ENCODE measurements around the gene DDX6. TPM values are rescaled to one million over a fixed set of nuclear protein-coding genes. Genes with fewer than 3 reads are reported as not detected.
"Not testable (repeated sequence)": the region's sequence is repeated elsewhere in the genome, so short reads cannot be mapped to it uniquely, and the experiment has no call there.

DDX6 gene
- total and polyA plus RNA-seq, 2 of the 8 experiments (the other 6 are each of a cell fraction or from before 2014, with no cell fraction given), result 29.8 to 181 TPM

- Histone ChIP-seq H3K4me1 (replicated peaks in 1 of 4; ENCODE audit: control insufficient read depth in 3 of 4, insufficient read depth in 4 of 4, low read length in 3 of 4) (peaks cover 4 to 12% (median 7%) of the 10 kb centered on the region in 4 experiments), H3K79me2 (ENCODE audit: control insufficient read depth in 1 of 2, insufficient read depth in 2 of 2, low read length in 2 of 2) (peaks cover 0 to 46% of the 10 kb centered on the region in 2 experiments; a peak in 2 of 4 replicates), H3K4me2 (ENCODE audit: insufficient read depth in 1 of 2, low read depth in 2 of 2, low read length in 2 of 2) (peak overlapping the region; percentile 71 to 83), H3K9ac (replicated peaks in 1 of 4; ENCODE audit: extremely low read depth in 1 of 4, low read depth in 3 of 4, low read length in 3 of 4) (peak overlapping the region in 2 of 4 experiments; percentile 24; a peak in 4 of 7 replicates), H4K5ac (ENCODE audit: insufficient read length, low read depth, low read length) (peak overlapping the region; percentile 66), H3K36me3 (ENCODE audit: control insufficient read depth in 2 of 4, insufficient read depth in 4 of 4, low read length in 3 of 4) (peaks cover 0 to 15% (median 0%) of the 10 kb centered on the region in 4 experiments; a peak in 1 of 8 replicates), H3K4me3 (ENCODE audit: extremely low read depth in 1 of 4, insufficient read depth in 2 of 4, low read depth in 3 of 4, low read length in 4 of 4) (peak overlapping the region; percentile 32 to 62 (median 46); a peak in 7 of 8 replicates), H2BK5ac (ENCODE audit: low read depth, low read length) (0 out of 2 replicates have a peak overlapping the region, but pooled peaks have one; percentile 26), H3K18ac (ENCODE audit: extremely low read depth, low read length) (peak overlapping the region; percentile 60)
- H4K20me1 ChIP-seq (replicated peaks in 1 of 2; ENCODE audit: control insufficient read depth in 1 of 2, insufficient read depth in 2 of 2, low read length in 2 of 2); H3K14ac ChIP-seq (ENCODE audit: insufficient read length); H3K79me1 ChIP-seq (ENCODE audit: low read depth, low read length); H3K27ac ChIP-seq (ENCODE audit: low read depth, low read length); FAIRE-seq; H3K27me3 ChIP-seq (replicated peaks in 1 of 4; ENCODE audit: control insufficient read depth in 3 of 4, extremely low read depth in 1 of 4, insufficient read depth in 3 of 4, low read length in 3 of 4); H4K91ac ChIP-seq (replicated peaks; ENCODE audit: insufficient read length, low read length); H4K8ac ChIP-seq (ENCODE audit: extremely low read depth, insufficient read depth, low read length); H3K56ac ChIP-seq (replicated peaks; ENCODE audit: insufficient read length, low read depth, low read length); H3K9me3 ChIP-seq (ENCODE audit: insufficient read depth in 2 of 2, low read depth in 1 of 2, low read length in 1 of 2); H2AFZ ChIP-seq (ENCODE audit: low read length); H2BK120ac ChIP-seq (replicated peaks; ENCODE audit: low read depth, low read length); H3K23me2 ChIP-seq (ENCODE audit: low read depth, low read length); H2BK20ac ChIP-seq (ENCODE audit: low read length); H2BK15ac ChIP-seq (ENCODE audit: low read length); H3K23ac ChIP-seq (ENCODE audit: insufficient read length); H2BK12ac ChIP-seq (ENCODE audit: low read depth, low read length); H2AK5ac ChIP-seq (ENCODE audit: low read depth, low read length); CTCF ChIA-PET (ENCODE audit: partially characterized antibody); H3K4ac ChIP-seq (replicated peaks; ENCODE audit: insufficient read length, low read depth, low read length): not testable (repeated sequence)
- WGBS, 2 experiments (ENCODE audit: extremely low coverage in 1 of 2, insufficient coverage in 1 of 2, insufficient read length in 1 of 2, insufficient replicate concordance in 2 of 2, low coverage in 1 of 2, low lambda C conversion rate in 2 of 2, missing lambda C conversion rate in 1 of 2), result 9% methylated on average over 12 of the region's 13 CpGs; no CpG with 5 or more reads in 1 of the 2 experiments
- peak in 1 of 2 experiments; percentile 54 for DNase-seq (ENCODE audit: low read depth in 1 of 2, low spot score in 2 of 2)
- POLR2A ChIA-PET (ENCODE audit: partially characterized antibody), result interaction anchor here (0.6 to 1.4 kb wide), 4 partner anchors 14 to 285 kb away, joined by 3 to 5 read pairs (median 4); no protein-coding TSS in a partner anchor
These were observed 70.9 kb downstream of the DDX6 start for GRCh38 chr11:118720078-118720477.
